Stimulated activated CD8-positive, alpha-beta memory T cell treated with anti-CD3 and anti-CD28 coated beads, Interleukin-7, amount 100 ng/mL, for 24 hours (primary cell): ENCODE measurements around the gene C1orf105.

ENCODE experiments used
- DNase-seq: peaks from one replicate; pipeline ENCODE4 v3.0.0-alpha.2; 2020; ENCODE audit warnings: low read depth

Gene C1orf105

GRCh38 chr1:172397221-172397620 lies 23.3 kb upstream of the C1orf105 start:
- DNase-seq = no peak

- DNase-seq = no peak
Measured at GRCh38 chr1:172397633-172398032, 22.9 kb upstream of the C1orf105 start.

GRCh38 chr1:172398193-172398592 lies 22.3 kb upstream of the C1orf105 start:
- no peak for DNase-seq

- no peak for DNase-seq
Measured at GRCh38 chr1:172398970-172399755, 21.3 kb upstream of the C1orf105 start.

- no peak for DNase-seq
Measured at GRCh38 chr1:172399756-172400721, 20.4 kb upstream of the C1orf105 start.

GRCh38 chr1:172400722-172401105 lies 19.8 kb upstream of the C1orf105 start:
- DNase-seq = no peak

GRCh38 chr1:172401477-172401876 lies 19.0 kb upstream of the C1orf105 start:
- no peak for DNase-seq

- DNase-seq = no peak
Measured at GRCh38 chr1:172401892-172402291, 18.6 kb upstream of the C1orf105 start.

- DNase-seq = no peak
Measured at GRCh38 chr1:172402878-172403569, 17.5 kb upstream of the C1orf105 start.

- no peak for DNase-seq
Measured at GRCh38 chr1:172404121-172404520, 16.4 kb upstream of the C1orf105 start.

GRCh38 chr1:172405912-172406311 lies 14.6 kb upstream of the C1orf105 start:
- DNase-seq = no peak

- DNase-seq = no peak
Measured at GRCh38 chr1:172406968-172407367, 13.5 kb upstream of the C1orf105 start.

- no peak for DNase-seq
Measured at GRCh38 chr1:172408958-172409357, 11.5 kb upstream of the C1orf105 start.

GRCh38 chr1:172410027-172410426 lies 10.5 kb upstream of the C1orf105 start:
- no peak for DNase-seq

- DNase-seq = no peak
Measured at GRCh38 chr1:172411791-172412338, 8.6 kb upstream of the C1orf105 start.

GRCh38 chr1:172414331-172414730 lies 6.2 kb upstream of the C1orf105 start:
- no peak for DNase-seq

- no peak for DNase-seq
Measured at GRCh38 chr1:172416496-172417035, 3.9 kb upstream of the C1orf105 start.

- no peak for DNase-seq
Measured at GRCh38 chr1:172417557-172417956, 2.9 kb upstream of the C1orf105 start.

GRCh38 chr1:172421974-172422604 lies 1.6 kb downstream of the C1orf105 start:
- DNase-seq = no peak

GRCh38 chr1:172423336-172423735 lies 2.9 kb downstream of the C1orf105 start:
- no peak for DNase-seq

GRCh38 chr1:172425339-172425738 lies 4.9 kb downstream of the C1orf105 start:
- no peak for DNase-seq
